Right ventricle myocardium inferior (tissue), 1 donor: ENCODE measurements around the gene GGTLC2. TPM values are rescaled to one million over a fixed set of nuclear protein-coding genes. Genes with fewer than 3 reads are reported as not detected.
"Not testable (repeated sequence)": the region's sequence is repeated elsewhere in the genome, so short reads cannot be mapped to it uniquely, and the experiment has no call there.

ENCODE experiments used
- ATAC-seq: fragments of 200-7000 bp; cut with Tn5 transposase; one replicate; pipeline ENCODE4 v1.9.1; 2020; ENCODE audit warnings: mild to moderate bottlenecking, moderate library complexity
- DNase-seq: peaks from one replicate; pipeline ENCODE4 v3.0.0; 2021; ENCODE audit errors: missing footprints
- intact Hi-C: fragments of 100-400 bp; cut with DNase I; formaldehyde crosslinking; loops from one replicate; pipeline ENCODE4 v1.11.0; 2022
- total RNA-seq: library from RNA; stranded (reverse); fragmentation: NEBNext Ultra II Directional; extraction: Animal tissue kit (Norgen Biotek cat#: 25700); gene quantifications from one replicate; pipeline ENCODE4 v1.2.1, GENCODE V29; 2021
- donor health status: DM: no; HTN: yes; CAD: no; lungs with severe emphysema.

Gene GGTLC2
- total RNA-seq, 1 donor from 2014 or later: not detected

DNA sequence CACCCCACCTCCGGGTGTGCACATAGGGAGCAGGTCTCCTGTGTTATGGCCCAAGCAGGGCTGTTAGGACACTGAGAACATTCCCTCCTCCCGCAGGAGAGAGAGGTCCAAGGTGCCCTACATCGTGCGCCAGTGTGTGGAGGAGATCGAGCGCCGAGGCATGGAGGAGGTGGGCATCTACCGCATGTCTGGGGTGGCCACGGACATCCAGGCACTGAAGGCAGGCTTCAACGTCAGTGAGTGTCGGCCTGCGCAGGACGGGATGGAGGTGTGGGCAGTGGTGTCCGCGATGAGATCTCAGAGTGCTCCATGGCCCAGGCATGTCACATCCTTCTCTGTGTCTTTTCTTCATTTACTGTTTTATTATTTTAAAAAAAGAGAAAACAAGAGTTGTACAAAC is 12.2 kb upstream of the GGTLC2 start:
- intact Hi-C loops, ATAC-seq: not testable (repeated sequence)

GRCh38 chr22:22633533-22633932 is 10.9 kb upstream of the GGTLC2 start:
- intact Hi-C loops, DNase-seq, ATAC-seq: not testable (repeated sequence)

More for the DNA sequence above, 12.2 kb upstream of the GGTLC2 start:
- DNase-seq: not testable (repeated sequence)

GRCh38 chr22:22636260-22636659 is 8.2 kb upstream of the GGTLC2 start:
- ATAC-seq, intact Hi-C loops: not testable (repeated sequence)

GRCh38 chr22:22638313-22638712 is 6.1 kb upstream of the GGTLC2 start:
- DNase-seq, ATAC-seq, intact Hi-C loops: not testable (repeated sequence)

More at GRCh38 chr22:22636260-22636659, 8.2 kb upstream of the GGTLC2 start:
- not testable (repeated sequence) for DNase-seq

DNA sequence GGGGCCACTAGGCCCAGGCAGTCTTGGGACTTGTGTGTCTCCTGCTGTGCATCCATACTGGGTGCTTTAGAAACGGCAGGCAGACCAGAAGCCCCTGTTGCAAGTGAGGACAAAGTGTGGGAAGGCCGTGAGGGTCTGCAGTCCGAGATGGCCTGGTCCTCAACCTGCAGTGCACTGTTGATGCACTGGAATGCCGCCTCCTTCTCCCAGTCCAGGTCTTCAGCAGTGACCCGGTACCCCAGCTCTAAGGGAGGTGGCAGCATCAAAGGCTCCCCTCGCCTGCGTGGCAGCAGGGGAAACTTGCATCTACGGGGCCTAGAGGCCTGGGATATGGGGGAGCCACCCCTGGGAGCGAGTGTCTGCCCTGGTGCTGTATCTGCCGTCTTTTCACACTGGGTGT is 2.2 kb upstream of the GGTLC2 start:
- intact Hi-C loops, DNase-seq: not testable (repeated sequence)

GRCh38 chr22:22645969-22646368 is 1.6 kb downstream of the GGTLC2 start:
- intact Hi-C loops, ATAC-seq, DNase-seq: not testable (repeated sequence)

More for the DNA sequence above, 2.2 kb upstream of the GGTLC2 start:
- not testable (repeated sequence) for ATAC-seq

GRCh38 chr22:22647952-22648351 is 3.5 kb downstream of the GGTLC2 start:
- DNase-seq, intact Hi-C loops, ATAC-seq: not testable (repeated sequence)

DNA sequence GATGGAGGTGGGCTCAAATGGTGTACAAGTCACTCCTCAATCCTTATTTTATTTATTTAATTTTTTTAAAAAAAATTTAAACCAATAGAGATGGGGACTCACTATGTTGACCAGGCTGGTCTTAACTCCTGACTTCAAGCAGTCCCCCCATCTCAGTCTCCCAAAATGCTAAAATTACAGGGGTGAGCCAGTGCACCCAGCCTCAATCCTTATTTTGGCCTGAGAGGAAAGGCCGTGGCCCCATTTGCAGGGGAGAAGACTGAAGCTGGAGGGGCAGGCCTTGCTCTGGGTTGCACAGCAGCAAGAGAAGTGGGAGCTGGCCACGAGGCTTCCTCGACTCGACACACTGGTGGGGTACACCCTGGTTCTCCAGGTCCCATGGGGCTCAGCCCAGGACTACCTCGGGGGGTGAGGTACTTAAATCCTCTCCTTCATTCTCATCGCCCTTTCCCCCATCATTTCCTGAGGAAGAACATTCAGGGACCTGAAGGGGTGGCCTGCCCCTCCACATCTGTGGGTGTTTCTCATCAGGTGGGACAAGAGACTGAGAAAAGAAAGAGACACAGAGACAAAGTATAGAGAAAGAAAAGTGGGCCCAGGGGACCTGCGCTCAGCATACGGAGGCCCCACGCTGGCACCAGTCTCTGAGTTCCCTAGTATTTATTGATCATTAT is 4.6 kb downstream of the GGTLC2 start:
- DNase-seq, intact Hi-C loops, ATAC-seq: not testable (repeated sequence)

DNA sequence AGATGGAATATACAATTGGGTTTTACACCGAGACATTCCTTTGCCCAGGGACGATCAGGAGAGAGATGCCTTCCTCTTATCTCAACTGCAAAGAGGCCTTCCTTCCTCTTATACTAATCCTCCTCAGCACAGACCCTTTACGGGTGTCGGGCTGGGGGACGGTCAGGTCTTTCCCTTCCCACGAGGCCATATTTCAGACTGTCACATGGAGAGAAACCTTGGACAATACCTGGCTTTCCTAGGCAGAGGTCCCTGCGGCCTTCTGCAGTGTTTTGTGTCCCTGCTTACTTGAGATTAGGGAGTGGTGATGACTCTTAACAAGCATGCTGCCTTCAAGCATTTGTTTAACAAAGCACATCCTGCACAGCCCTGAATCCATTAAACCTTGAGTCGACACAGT is 5.3 kb downstream of the GGTLC2 start:
- intact Hi-C loops, DNase-seq, ATAC-seq: not testable (repeated sequence)

DNA sequence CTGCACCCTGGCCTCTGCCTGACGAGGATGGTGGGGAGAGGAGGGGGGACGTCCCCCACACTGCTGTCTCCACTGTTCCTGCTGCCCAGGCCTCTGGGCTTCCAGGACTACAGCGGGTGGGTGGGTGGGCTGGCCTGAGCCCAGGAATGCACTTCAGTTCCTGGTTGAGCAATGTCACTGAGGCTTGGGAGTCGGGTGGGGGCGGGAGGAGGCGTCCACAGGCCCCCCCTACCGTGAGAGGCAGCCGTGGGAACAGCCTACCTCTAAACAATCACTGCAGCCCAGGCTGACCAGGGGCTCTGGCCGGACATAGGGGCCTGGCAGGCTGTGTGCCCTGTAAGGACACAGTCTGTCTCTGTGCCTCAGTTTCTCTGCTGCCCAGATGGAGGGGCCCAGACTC is 6.0 kb downstream of the GGTLC2 start:
- intact Hi-C loops, ATAC-seq, DNase-seq: not testable (repeated sequence)

DNA sequence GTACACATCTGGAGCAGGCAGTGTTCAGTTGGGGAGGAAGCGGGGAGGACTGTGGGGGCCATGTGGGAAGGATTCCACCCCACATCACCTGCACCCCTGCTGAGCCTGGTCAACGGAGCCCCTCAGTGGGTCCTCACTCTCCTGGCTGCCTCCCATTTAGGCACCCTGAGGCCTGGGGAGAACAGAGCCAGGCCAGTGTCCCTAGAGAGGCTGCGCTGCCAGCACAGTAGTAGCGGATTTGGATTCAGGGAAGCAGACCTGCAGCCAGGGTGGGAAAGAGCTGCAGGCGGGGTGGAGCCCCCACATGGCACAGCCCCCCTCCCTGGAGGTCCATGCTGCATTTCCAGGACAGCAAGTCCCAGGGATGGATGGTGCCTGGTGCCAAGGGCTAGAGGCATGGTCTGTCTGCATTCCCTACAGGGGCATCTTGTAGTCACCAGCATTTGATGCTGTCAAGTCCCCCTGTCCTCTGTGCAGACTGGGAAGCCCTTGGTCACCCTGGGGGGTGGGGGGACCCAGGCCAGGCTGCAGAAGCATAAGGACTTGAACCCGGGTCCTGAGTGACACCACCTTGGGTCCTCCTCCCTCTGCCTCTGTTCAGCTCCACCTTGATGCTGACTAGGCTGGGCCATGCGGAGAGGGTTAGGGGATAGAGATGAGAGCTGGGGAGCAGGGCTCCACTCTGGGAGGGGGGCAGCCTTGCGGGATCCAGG is 6.5 kb downstream of the GGTLC2 start:
- intact Hi-C loops, DNase-seq, ATAC-seq: not testable (repeated sequence)

DNA sequence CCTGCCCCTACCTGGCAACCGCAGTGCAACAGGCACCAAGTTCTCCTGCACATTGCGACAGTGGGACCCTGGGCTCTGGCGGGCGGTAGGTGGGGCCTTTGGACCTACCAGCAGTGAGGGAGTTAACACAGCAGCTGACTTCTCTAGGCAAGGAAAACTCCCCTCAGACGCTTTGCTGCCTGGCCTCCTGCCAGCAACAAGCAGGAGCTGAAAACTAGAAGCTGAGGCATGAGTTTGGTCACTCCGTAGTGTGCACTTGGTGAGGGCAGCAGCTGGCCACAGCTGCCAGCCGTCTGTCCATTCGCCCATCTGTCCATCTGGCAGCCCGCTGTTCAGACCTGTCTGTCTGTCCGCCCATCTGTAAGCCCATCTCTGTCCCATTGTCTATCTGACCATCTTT is 7.2 kb downstream of the GGTLC2 start:
- ATAC-seq, DNase-seq, intact Hi-C loops: not testable (repeated sequence)

DNA sequence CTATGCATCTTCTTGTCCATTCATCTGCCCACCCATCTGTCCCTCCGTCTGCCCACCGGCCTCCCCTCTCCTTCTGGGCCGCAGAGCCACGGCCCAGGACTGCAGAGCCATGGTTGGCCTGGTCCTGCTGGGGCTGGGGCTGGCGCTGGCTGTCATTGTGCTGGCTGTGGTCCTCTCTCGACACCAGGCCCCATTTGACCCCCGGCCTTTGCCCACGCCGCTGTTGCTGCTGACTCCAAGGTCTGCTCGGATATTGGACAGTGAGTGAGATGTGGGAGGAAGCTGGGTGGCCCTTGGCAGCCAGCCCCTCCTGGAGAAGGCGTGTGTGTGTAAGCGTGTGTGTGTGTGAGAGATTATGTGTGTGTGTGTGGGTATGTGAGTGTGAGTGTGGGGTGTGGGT is 7.7 kb downstream of the GGTLC2 start:
- ATAC-seq, DNase-seq, intact Hi-C loops: not testable (repeated sequence)

DNA sequence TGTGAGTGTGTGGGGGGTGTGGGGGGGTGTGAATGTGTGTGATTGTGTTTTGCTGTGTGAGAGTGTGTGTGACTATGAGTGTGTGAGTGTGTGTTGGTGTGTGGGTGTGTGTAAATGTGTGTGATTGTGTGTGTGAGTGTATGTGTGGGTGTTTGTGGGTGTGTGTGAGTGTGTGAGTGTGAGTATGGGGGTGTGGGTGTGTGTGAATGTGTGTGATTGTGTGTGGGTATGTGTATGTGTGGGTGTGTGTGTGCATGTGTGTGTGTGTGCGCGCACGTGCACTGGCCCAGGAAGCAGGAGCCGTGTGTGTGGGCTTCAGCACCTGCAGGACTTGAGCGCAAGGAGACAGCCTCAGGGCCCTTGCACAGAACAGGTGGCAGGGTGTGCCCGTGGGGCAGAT is 8.2 kb downstream of the GGTLC2 start:
- ATAC-seq, intact Hi-C loops, DNase-seq: not testable (repeated sequence)

DNA sequence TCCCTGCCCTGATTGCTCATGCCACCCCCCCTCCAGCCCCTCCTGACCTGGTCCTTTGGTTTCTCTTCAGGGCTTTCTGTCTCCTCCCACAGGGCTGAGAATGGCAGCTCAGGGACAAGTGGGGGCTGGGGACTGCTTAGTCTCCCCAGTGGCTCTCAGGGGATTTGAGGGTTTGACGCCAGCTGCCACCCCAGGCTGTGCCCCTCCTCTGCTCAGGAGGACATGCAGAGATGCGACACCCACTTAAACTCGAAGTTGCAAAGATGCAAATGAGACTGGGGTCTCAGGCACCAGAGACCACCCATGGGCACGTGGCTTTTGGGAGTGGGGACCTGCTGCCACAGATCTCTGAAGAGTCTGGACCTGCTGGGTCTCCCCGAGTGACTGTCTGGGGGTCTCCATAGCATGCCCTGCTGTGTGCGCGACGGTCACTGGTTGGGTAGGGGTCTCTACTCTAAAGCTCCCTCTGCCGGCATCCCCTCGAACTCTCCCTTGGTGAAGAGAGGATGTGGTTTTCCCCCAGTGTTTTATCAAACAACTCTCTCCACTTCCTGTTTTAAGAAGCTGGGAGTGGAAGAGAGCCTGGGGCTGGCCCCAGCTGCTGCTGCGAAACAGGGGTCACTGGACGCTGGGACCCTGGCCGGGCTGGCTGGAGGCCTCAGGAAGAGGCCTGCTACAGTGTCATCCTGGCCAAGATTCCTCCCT is 9.4 kb downstream of the GGTLC2 start:
- intact Hi-C loops, ATAC-seq, DNase-seq: not testable (repeated sequence)

DNA sequence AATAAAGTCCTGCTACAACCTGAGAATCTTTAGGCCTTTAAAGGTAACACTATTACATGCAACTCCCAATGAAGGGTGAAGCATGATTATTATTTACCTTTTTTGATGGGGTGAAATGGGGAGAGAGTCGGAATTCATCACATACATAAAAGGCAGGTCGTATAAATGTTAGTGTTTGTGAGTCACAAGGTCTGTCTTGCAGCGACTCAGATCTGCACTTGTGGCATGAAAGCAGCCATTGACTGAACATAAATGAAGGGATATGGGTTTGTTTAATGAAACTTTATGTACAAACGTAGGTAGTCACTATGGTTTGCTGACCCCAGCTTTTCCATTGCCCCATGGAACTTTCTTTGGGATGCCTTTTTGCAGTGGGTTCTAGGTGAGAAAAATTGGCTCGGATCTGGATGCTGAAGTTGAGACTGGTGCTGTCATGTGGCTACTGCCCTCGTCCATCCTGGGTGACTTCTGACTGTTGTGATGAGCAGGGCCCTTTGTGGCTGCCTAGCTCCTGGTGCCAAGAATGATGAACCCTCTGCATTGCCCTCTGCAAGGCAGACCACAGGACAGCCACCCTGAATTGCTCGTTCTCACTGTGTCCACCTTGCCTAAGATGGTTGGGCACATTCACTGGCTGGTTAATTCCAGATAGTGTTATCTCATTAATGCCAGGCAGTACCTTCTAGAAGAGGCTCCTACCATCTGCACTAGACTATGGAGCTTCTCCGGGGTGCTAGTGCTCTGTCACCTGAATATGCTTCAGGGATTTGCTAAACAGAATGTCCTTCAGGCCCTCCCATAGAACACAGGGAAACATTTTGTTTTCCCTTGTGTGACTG is 11.3 kb downstream of the GGTLC2 start:
- no peak for DNase-seq
- no peak for ATAC-seq
- intact Hi-C loops: no loop called here

GRCh38 chr22:22657712-22658111 is 13.3 kb downstream of the GGTLC2 start:
- DNase-seq (no peak), ATAC-seq (no peak)
- intact Hi-C loops: no loop called here

DNA sequence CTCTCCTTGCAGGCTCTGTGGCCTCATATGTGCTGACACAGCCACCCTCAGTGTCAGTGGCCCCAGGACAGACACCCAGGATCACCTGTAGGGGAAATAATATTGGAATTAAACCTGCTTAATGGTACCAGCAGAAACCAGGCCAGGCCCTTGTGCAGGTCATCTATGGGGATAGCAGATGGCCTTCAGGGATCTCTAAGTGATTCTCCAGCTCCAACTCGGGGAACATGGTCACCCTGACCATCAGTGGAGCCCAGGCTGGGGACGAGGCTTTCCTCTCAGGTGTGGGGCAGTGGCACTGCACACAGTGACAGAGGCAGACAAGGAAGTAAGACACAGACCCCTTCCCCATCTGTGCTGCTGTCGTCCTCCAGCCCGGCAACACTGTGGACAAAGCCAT is 16.9 kb downstream of the GGTLC2 start:
- ATAC-seq (no peak), DNase-seq (no peak)
- intact Hi-C loops: no loop called here
